Measurements from ENCODE around the gene MOCS3. TPM values are rescaled to one million over a fixed set of nuclear protein-coding genes. Genes with fewer than 3 reads are reported as not detected.

Gene MOCS3
- total RNA-seq (2021; ENCODE audit: unreplicated experiment) (6.4 TPM), Bru-seq, nascent RNA (percentile 84 among the genes with signal in this experiment), BruChase-seq, experiment 1, labeled RNA remaining after a 6-hour chase (percentile 57 among the genes with signal in this experiment), BruChase-seq, experiment 2, labeled RNA remaining after a 2-hour chase (percentile 90 among the genes with signal in this experiment)
- polyA plus RNA-seq (2012), result 2.9 and 3.4 TPM in 2 replicates
- long read RNA-seq, full-length matches to known transcripts, result 43 of 43 reads
- long read RNA-seq, partial matches to known transcripts, result 0 of 43 reads
- long read RNA-seq, other reads (novel, unspliced or antisense), result 0 of 43 reads

GRCh38 chr20:50958615-50959542 lies at the start of gene MOCS3:
TSS of gene MOCS3 (plus strand) at chr20:50958818. CDS start at chr20:50958843, 25 bp downstream.
- CTCF ChIA-PET, result interaction anchor here (1.0 to 1.9 kb wide), 5 partner anchors 23 to 164 kb away, joined by 3 to 7 read pairs (median 5); partner anchors contain the start of gene BCAS4
- peak; percentile 90 for DNase-seq (ENCODE audit: low read depth, low spot score)
- Histone ChIP-seq H3K4me2 (ENCODE audit: low read length) (peak within 1 kb of the TSS; percentile 82), H3K27ac (ENCODE audit: low read depth, low read length) (peak within 1 kb of the TSS; percentile 66), H3K4me3 (replicated peaks in 1 of 2; ENCODE audit: low read depth in 1 of 2, low read length in 2 of 2) (peak within 1 kb of the TSS; percentile 60 to 77), H2AFZ (ENCODE audit: low read depth, low read length, poor library complexity, severe bottlenecking) (peak within 1 kb of the TSS; percentile 80), H3K9me2 (ENCODE audit: insufficient read depth) (no peaks in the 10 kb centered on the region), H3K9ac (ENCODE audit: low read length) (peak within 1 kb of the TSS; percentile 96), H3K4me1 (ENCODE audit: control insufficient read depth in 1 of 2, insufficient read depth in 2 of 2, low read length in 2 of 2) (peaks cover 14 to 19% of the 10 kb centered on the region in 2 experiments), H3K9me3 (ENCODE audit: control insufficient read depth in 1 of 2, insufficient read depth in 1 of 2, low read depth in 1 of 2, low read length in 2 of 2) (no peaks in the 10 kb centered on the region), H3K27me3 (ENCODE audit: insufficient read depth, low read length) (no peaks in the 10 kb centered on the region), H4K20me1 (ENCODE audit: insufficient read depth) (peaks cover 19% of the 10 kb centered on the region; the same call in 1 of the 2 replicates), H3K79me2 (ENCODE audit: insufficient read depth, low read length) (peaks cover 76% of the 10 kb centered on the region), H3K36me3 (ENCODE audit: control insufficient read depth in 1 of 2, insufficient read depth in 2 of 2, low read length in 2 of 2) (peaks cover 0 to 14% of the 10 kb centered on the region in 2 experiments; a peak in 3 of 4 replicates)
- RAD21 ChIA-PET (ENCODE audit: low non-redundant PET in 1 of 2, low total read pairs in 2 of 2, uncharacterized antibody in 2 of 2, unreplicated experiment in 2 of 2), result no interaction called here
- peak; percentile 83 for ATAC-seq
- POLR2A ChIA-PET, result interaction anchor here (0.8 to 2.3 kb wide), 7 partner anchors 8 to 164 kb away, joined by 3 to 9 read pairs (median 4); partner anchors contain the start of genes ADNP and BCAS4
- TSS peak; percentile 76 for BruUV-seq (replicated peaks)
- intact Hi-C loops (cut with micrococcal nuclease), result no loop called here
- TF ChIP-seq SRF (IDR thresholded peaks at IDR 0.05; ENCODE audit: low read depth) (peak; percentile 81), YY1 (IDR thresholded peaks at IDR 0.05; ENCODE audit: extremely low read depth, insufficient replicate concordance, low read depth, low read length) (peak; percentile 91), EZH2phosphoT487 (IDR thresholded peaks at IDR 0.05; ENCODE audit: borderline replicate concordance) (no peak), FOSL1 (IDR thresholded peaks at IDR 0.05; ENCODE audit: low read depth) (no peak), POLR2A (IDR thresholded peaks at IDR 0.05; ENCODE audit: borderline replicate concordance, extremely low read depth, insufficient read depth, insufficient read length) (no peak), CBX3 (IDR thresholded peaks at IDR 0.05; ENCODE audit: low read depth) (no peak), POLR2AphosphoS5 (IDR thresholded peaks at IDR 0.05; ENCODE audit: low read depth, low read length) (peak; percentile 66), MAX (IDR thresholded peaks at IDR 0.05) (peak; percentile 74), TCF7L2 (IDR thresholded peaks at IDR 0.05; ENCODE audit: borderline replicate concordance, extremely low read depth, insufficient read depth, insufficient read length) (peak; percentile 4), SIN3A (IDR thresholded peaks at IDR 0.05; ENCODE audit: low read depth) (peak; percentile 42; the same call in 1 of the 2 replicates), SP1 (IDR thresholded peaks at IDR 0.05; ENCODE audit: low read depth) (peak; percentile 64; the same call in 1 of the 2 replicates), EZH2 (IDR thresholded peaks at IDR 0.05) (no peak), EGR1 (IDR thresholded peaks at IDR 0.05; ENCODE audit: low read depth) (peak; percentile 62), ZBTB33 (IDR thresholded peaks at IDR 0.05; ENCODE audit: extremely low read depth, insufficient replicate concordance, low read length) (no peak), CTCF (IDR thresholded peaks at IDR 0.05 in 2 of 3, conservative IDR thresholded peaks at IDR 0.05 in 1 of 3; ENCODE audit: borderline replicate concordance in 1 of 3, insufficient read depth in 1 of 3, low read depth in 2 of 3, low read length in 2 of 3) (no peak), JUND (IDR thresholded peaks at IDR 0.05) (peak; percentile 72), ELF1 (IDR thresholded peaks at IDR 0.05; ENCODE audit: borderline replicate concordance, low read depth) (peak; percentile 67), ATF3 (IDR thresholded peaks at IDR 0.05) (no peak), ZNF274 (IDR thresholded peaks at IDR 0.05; ENCODE audit: low read depth, low read length) (no peak), RAD21 (IDR thresholded peaks at IDR 0.05; ENCODE audit: low read depth) (no peak), CEBPB (IDR thresholded peaks at IDR 0.05; ENCODE audit: low read depth) (no peak), ZFX (IDR thresholded peaks at IDR 0.05) (peak; percentile 62)
